ENCODE measurements around the gene RCAN1. TPM values are rescaled to one million over a fixed set of nuclear protein-coding genes. Genes with fewer than 3 reads are reported as not detected.

The RCAN1 gene
- total and polyA plus RNA-seq, 2 of the 4 experiments (the other 2 are of a cell fraction), result 53.5 to 175 TPM

- POLR2A ChIA-PET (ENCODE audit: unreplicated experiment), result no interaction called here
- Histone ChIP-seq H3K9ac (ENCODE audit: low read depth, low read length) (no peak overlapping the region), H2AFZ (replicated peaks; ENCODE audit: low read length, poor library complexity) (no peak overlapping the region), H2BK20ac (ENCODE audit: low read depth, low read length) (no peak overlapping the region), H3K23ac (ENCODE audit: low read depth, low read length) (no peak overlapping the region), H2AK5ac (ENCODE audit: low read depth, low read length) (no peak overlapping the region), H2BK5ac (ENCODE audit: low read depth, low read length, poor library complexity, severe bottlenecking) (no peak overlapping the region), H3K18ac (ENCODE audit: low read depth, low read length) (no peak overlapping the region), H3K14ac (replicated peaks; ENCODE audit: low read depth, low read length) (no peak overlapping the region), H3K9me3 (ENCODE audit: control insufficient read depth, insufficient read depth, low read length) (peaks cover 10% of the 10 kb centered on the region), H4K91ac (ENCODE audit: insufficient read depth, low read depth, low read length) (no peak overlapping the region), H3K4me3 (ENCODE audit: insufficient read depth, low read depth, low read length) (no peak overlapping the region), H3K36me3 (ENCODE audit: control insufficient read depth, insufficient read depth, low read length) (no peaks in the 10 kb centered on the region), H2AK9ac (replicated peaks; ENCODE audit: low read depth, low read length, poor library complexity) (no peak overlapping the region), H3K27me3 (ENCODE audit: control insufficient read depth, insufficient read depth, low read length) (peaks cover 28% of the 10 kb centered on the region), H2BK15ac (ENCODE audit: low read depth, low read length) (no peak overlapping the region), H3K9me1 (ENCODE audit: insufficient read depth, low read length) (no peaks in the 10 kb centered on the region), H4K5ac (ENCODE audit: low read depth, low read length) (no peak overlapping the region), H3K4ac (ENCODE audit: low read depth, low read length) (no peak overlapping the region), H3K79me1 (ENCODE audit: low read depth in 1 of 2, low read length in 2 of 2) (no peaks in the 10 kb centered on the region), H4K8ac (ENCODE audit: low read depth in 2 of 2, low read length in 2 of 2) (no peak overlapping the region), H4K20me1 (ENCODE audit: insufficient read depth, low read length) (no peaks in the 10 kb centered on the region), H3K4me2 (ENCODE audit: low read depth, low read length) (no peak overlapping the region), H3K27ac (ENCODE audit: insufficient read depth, low read length) (no peak overlapping the region), H3K4me1 (ENCODE audit: control insufficient read depth, insufficient read depth, low read length) (peaks cover 3% of the 10 kb centered on the region; the same call in 1 of the 2 replicates), H3K56ac (ENCODE audit: extremely low read depth, insufficient read depth, low read length) (no peak overlapping the region), H2BK120ac (ENCODE audit: low read depth, low read length) (no peak overlapping the region)
- intact Hi-C loops (cut with micrococcal nuclease), result no loop called here
- in situ Hi-C loops (cut with MboI; ENCODE audit: low sequenced_read_pairs), result no loop called here
- dilution Hi-C loops (cut with HindIII; ENCODE audit: low sequenced_read_pairs, unreplicated experiment), result no loop called here
- TF ChIP-seq POLR2A (IDR thresholded peaks at IDR 0.05; ENCODE audit: low read depth, low read length) (no peak), RAD21 (IDR thresholded peaks at IDR 0.05; ENCODE audit: low read length) (no peak), BHLHE40 (IDR thresholded peaks at IDR 0.05; ENCODE audit: low read depth, low read length) (no peak), MAZ (IDR thresholded peaks at IDR 0.05; ENCODE audit: borderline replicate concordance, low read depth, low read length) (no peak), USF2 (IDR thresholded peaks at IDR 0.05; ENCODE audit: low read depth, low read length) (no peak), CEBPB (IDR thresholded peaks at IDR 0.05; ENCODE audit: low read depth, low read length) (no peak), NFE2L2 (IDR thresholded peaks at IDR 0.05; ENCODE audit: low read depth, low read length) (no peak), CHD1 (IDR thresholded peaks at IDR 0.05; ENCODE audit: low read depth, low read length) (no peak), RCOR1 (IDR thresholded peaks at IDR 0.05; ENCODE audit: insufficient replicate concordance, low read length) (no peak), ELK1 (IDR thresholded peaks at IDR 0.05; ENCODE audit: borderline replicate concordance, low read depth, low read length) (no peak)
- CTCF ChIA-PET, result interaction anchor here (0.7 kb wide), 1 partner anchor 8 kb away, joined by 3 read pairs; no protein-coding TSS in a partner anchor
- WGBS, 2 experiments (ENCODE audit: extremely low coverage in 2 of 2, insufficient read length in 1 of 2), result no CpG with 5 or more reads among the region's 6 CpGs
- DNase-seq (no peak), ATAC-seq (ENCODE audit: low read depth) (no peak)
- BruUV-seq (replicated peaks), result no TSS peak
Observed at GRCh38 chr21:34648739-34649297, 33.9 kb upstream of the RCAN1 start.

All from IMR-90 (cell line).